Hypothalamus (tissue), 51 donors: ENCODE results near the gene ZNF557.
A peak's percentile ranks its signal among the peaks of the same experiment; 100 is the strongest.
"Not testable (repeated sequence)": the region's sequence is repeated elsewhere in the genome, so short reads cannot be mapped to it uniquely, and the experiment has no call there.

Experiments used
- DNase-seq, 51 donors: peaks; one replicate each; lab custom pipeline; 2025; lab: John Stamatoyannopoulos, UW

ZNF557 gene

GRCh38 chr19:7069042-7069903 is at the start of gene ZNF557:
Gene ZNF557 (plus strand): TSS chr19:7069703. CDS start chr19:7075075, 5,372 bp downstream.
- DNase-seq = peak; percentile 65 to 100 (median 96)

- DNase-seq = not testable (repeated sequence)
These were observed 48.2 kb upstream of the ZNF557 start, which contains the start of gene MBD3L2B for GRCh38 chr19:7021331-7021730. Gene MBD3L2B (minus strand): TSS chr19:7021431. CDS start chr19:7021397, 34 bp downstream.

- DNase-seq = not testable (repeated sequence)
These were observed 40.7 kb upstream of the ZNF557 start for GRCh38 chr19:7028790-7029189.

GRCh38 chr19:7030278-7030677 is 39.2 kb upstream of the ZNF557 start, which contains the start of gene MBD3L5:
Gene MBD3L5 (plus strand): TSS chr19:7030578. CDS start chr19:7030612, 34 bp downstream.
- not testable (repeated sequence) for DNase-seq

GRCh38 chr19:7040079-7040478 is 29.4 kb upstream of the ZNF557 start, which contains the start of gene MBD3L4:
Gene MBD3L4 (minus strand): TSS chr19:7040179. CDS start chr19:7040144, 35 bp downstream.
- not testable (repeated sequence) for DNase-seq

- not testable (repeated sequence) for DNase-seq
These were observed 27.9 kb upstream of the ZNF557 start for GRCh38 chr19:7041563-7041962.

- not testable (repeated sequence) for DNase-seq
These were observed 20.5 kb upstream of the ZNF557 start, which contains the start of gene MBD3L2 for GRCh38 chr19:7049021-7049420. Gene MBD3L2 (plus strand): TSS chr19:7049321. CDS start chr19:7049374, 53 bp downstream.

GRCh38 chr19:7051421-7051820 is 18.1 kb upstream of the ZNF557 start:
- DNase-seq = not testable (repeated sequence)

GRCh38 chr19:7052896-7053295 is 16.6 kb upstream of the ZNF557 start:
- not testable (repeated sequence) for DNase-seq

GRCh38 chr19:7054635-7055368 is 14.7 kb upstream of the ZNF557 start:
- DNase-seq = not testable (repeated sequence)

- not testable (repeated sequence) for DNase-seq
These were observed 13.8 kb upstream of the ZNF557 start for GRCh38 chr19:7055679-7056078.

GRCh38 chr19:7056371-7056770 is 13.1 kb upstream of the ZNF557 start:
- DNase-seq = not testable (repeated sequence)

- not testable (repeated sequence) for DNase-seq
These were observed 10.9 kb upstream of the ZNF557 start, which contains the start of gene MBD3L3 for GRCh38 chr19:7058576-7058975. Gene MBD3L3 (minus strand): TSS chr19:7058676. CDS start chr19:7058605, 71 bp downstream.

- DNase-seq = not testable (repeated sequence)
These were observed 9.5 kb upstream of the ZNF557 start for GRCh38 chr19:7059977-7060376.

GRCh38 chr19:7063339-7063738 is 6.2 kb upstream of the ZNF557 start:
- DNase-seq = no peak

- no peak for DNase-seq
These were observed 5.6 kb upstream of the ZNF557 start for GRCh38 chr19:7063764-7064418.

GRCh38 chr19:7067122-7067521 is 2.4 kb upstream of the ZNF557 start:
- DNase-seq = peak in 2 of 51 donors; percentile 0 to 2

- DNase-seq = no peak
These were observed 1.8 kb upstream of the ZNF557 start for GRCh38 chr19:7067716-7068115.

- no peak for DNase-seq
These were observed 904 bp upstream of the ZNF557 start for GRCh38 chr19:7068599-7068998.

- DNase-seq = no peak
These were observed 362 bp downstream of the ZNF557 start for GRCh38 chr19:7069904-7070226.
